ENCODE results near the gene RHEB.

The RHEB gene

GRCh38 chr7:151433721-151434400, 85.8 kb downstream of the RHEB start:
- TF ChIP-seq YY1 (IDR thresholded peaks at IDR 0.05; ENCODE audit: low read depth) = no peak

- TF ChIP-seq CEBPB (IDR thresholded peaks at IDR 0.05) (no peak), ZBTB7A (IDR thresholded peaks at IDR 0.05; ENCODE audit: low read depth) (no peak)
These were observed 86.8 kb downstream of the RHEB start for GRCh38 chr7:151432658-151433521.

DNA sequence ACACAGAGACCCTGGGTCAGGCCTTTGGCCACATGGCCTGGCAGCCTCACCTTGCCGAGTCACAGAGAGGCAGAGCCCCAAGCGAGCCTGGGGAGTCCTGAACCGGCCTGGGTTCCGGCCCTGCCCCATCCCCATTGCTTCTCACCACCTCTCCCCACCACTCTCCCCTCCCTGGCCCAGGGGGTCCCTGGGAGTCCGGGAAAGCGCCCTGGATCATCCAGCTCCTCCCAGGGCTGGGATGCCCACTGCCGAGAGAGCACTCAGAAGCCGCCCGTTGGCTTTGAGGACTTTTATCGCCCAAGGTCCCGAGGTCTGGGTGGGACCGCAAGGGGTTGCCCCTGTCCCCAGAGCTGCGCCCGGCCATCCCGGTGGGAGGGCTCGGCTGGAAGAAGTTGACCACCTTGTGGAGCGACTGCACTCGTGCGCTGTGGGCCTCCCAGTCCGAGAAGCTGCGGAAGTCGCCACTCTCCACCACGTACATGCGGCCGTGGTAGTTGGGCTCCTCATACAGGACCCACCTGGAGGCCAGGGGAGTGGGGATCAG, 87.9 kb downstream of the RHEB start:
- TF ChIP-seq ZBTB7A (IDR thresholded peaks at IDR 0.05; ENCODE audit: low read depth) (no peak), TEAD4 (IDR thresholded peaks at IDR 0.05) (no peak), YY1 (IDR thresholded peaks at IDR 0.05; ENCODE audit: low read depth) (no peak), TCF12 (IDR thresholded peaks at IDR 0.05; ENCODE audit: low read depth) (no peak)
- TF ChIP-seq, protein P1, sequence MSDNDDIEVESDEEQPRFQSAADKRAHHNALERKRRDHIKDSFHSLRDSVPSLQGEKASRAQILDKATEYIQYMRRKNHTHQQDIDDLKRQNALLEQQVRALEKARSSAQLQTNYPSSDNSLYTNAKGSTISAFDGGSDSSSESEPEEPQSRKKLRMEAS (IDR thresholded peaks at IDR 0.05) = no peak

DNA sequence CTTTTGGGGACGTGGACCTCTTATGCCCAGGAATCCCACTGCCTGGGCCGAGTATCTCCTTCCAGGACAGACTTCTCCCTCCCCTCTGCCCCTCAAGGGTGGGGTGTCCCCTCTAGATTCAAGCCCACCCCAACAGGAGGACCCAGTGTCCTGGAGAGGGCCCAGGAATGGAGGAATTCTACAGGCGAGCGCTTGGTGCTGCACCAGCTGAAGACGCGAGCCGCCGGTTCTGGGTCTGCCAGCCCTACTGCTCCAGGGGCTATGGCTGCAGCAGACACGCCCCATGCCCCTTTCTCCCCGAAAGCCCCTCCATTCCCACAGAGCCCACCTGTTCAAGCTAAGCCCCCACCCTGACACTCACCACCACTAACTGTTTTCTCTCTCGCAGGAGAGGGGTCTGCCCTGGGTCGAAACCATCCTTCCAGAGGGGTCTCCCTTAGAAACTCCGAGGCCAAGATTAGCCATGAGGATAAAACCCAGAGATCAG, 88.4 kb downstream of the RHEB start:
- TF ChIP-seq TAF1 (IDR thresholded peaks at IDR 0.05; ENCODE audit: low read depth) (no peak), NFIC (IDR thresholded peaks at IDR 0.05) (no peak), EGR1 (IDR thresholded peaks at IDR 0.05) (no peak), TCF12 (IDR thresholded peaks at IDR 0.05; ENCODE audit: low read depth) (no peak), CREB1 (IDR thresholded peaks at IDR 0.05; ENCODE audit: low read depth) (no peak)

- no peak for TF ChIP-seq RAD21 (IDR thresholded peaks at IDR 0.05; ENCODE audit: low read depth)
- no peak for TF ChIP-seq FOXM1 (IDR thresholded peaks at IDR 0.05; ENCODE audit: borderline replicate concordance, low read depth)
- no peak for TF ChIP-seq EGR1 (IDR thresholded peaks at IDR 0.05)
- no peak for TF ChIP-seq TCF12 (IDR thresholded peaks at IDR 0.05; ENCODE audit: low read depth)
- TF ChIP-seq TEAD4 (IDR thresholded peaks at IDR 0.05) = no peak
- TF ChIP-seq YY1 (IDR thresholded peaks at IDR 0.05; ENCODE audit: low read depth) = no peak
- TF ChIP-seq, protein P1 (IDR thresholded peaks at IDR 0.05) = no peak
- TF ChIP-seq EP300 (IDR thresholded peaks at IDR 0.05; ENCODE audit: borderline replicate concordance) = no peak
- no peak for TF ChIP-seq CEBPB (IDR thresholded peaks at IDR 0.05)
- TF ChIP-seq ZBTB7A (IDR thresholded peaks at IDR 0.05; ENCODE audit: low read depth) = no peak
- no peak for TF ChIP-seq REST (IDR thresholded peaks at IDR 0.05; ENCODE audit: low read depth)
- TF ChIP-seq, protein P2, sequence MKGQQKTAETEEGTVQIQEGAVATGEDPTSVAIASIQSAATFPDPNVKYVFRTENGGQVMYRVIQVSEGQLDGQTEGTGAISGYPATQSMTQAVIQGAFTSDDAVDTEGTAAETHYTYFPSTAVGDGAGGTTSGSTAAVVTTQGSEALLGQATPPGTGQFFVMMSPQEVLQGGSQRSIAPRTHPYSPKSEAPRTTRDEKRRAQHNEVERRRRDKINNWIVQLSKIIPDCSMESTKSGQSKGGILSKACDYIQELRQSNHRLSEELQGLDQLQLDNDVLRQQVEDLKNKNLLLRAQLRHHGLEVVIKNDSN (IDR thresholded peaks at IDR 0.05) = no peak
- TF ChIP-seq CREB1 (IDR thresholded peaks at IDR 0.05; ENCODE audit: low read depth) = no peak
- TF ChIP-seq NFIC (IDR thresholded peaks at IDR 0.05) = no peak
- no peak for TF ChIP-seq TAF1 (IDR thresholded peaks at IDR 0.05; ENCODE audit: low read depth)
These were observed 89.1 kb downstream of the RHEB start for GRCh38 chr7:151430391-151431205.

GRCh38 chr7:151429560-151430331, 89.9 kb downstream of the RHEB start:
- no peak for TF ChIP-seq TAF1 (IDR thresholded peaks at IDR 0.05; ENCODE audit: low read depth)

DNA sequence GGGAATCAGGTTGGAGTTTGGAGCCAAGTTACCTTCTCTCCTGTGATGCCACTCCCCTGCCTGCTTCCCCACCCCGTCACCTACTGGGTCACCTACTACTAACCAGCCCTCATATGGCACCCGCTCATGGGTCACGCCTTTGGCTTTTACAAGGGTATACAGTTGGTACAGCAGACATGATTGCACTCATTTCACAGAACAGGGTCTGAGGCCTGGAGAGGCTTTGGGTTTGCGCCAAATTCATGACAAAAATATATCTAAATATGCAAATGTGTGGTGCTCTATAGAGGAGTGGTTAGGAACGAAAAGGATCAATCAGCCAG, 90.5 kb downstream of the RHEB start:
- no peak for TF ChIP-seq EGR1 (IDR thresholded peaks at IDR 0.05)
- TF ChIP-seq TCF12 (IDR thresholded peaks at IDR 0.05; ENCODE audit: low read depth) = no peak
- no peak for TF ChIP-seq EP300 (IDR thresholded peaks at IDR 0.05; ENCODE audit: borderline replicate concordance)
- no peak for TF ChIP-seq TAF1 (IDR thresholded peaks at IDR 0.05; ENCODE audit: low read depth)
- TF ChIP-seq REST (IDR thresholded peaks at IDR 0.05; ENCODE audit: low read depth) = no peak
- TF ChIP-seq CEBPB (IDR thresholded peaks at IDR 0.05) = no peak
- TF ChIP-seq CREB1 (IDR thresholded peaks at IDR 0.05; ENCODE audit: low read depth) = no peak
- no peak for TF ChIP-seq TEAD4 (IDR thresholded peaks at IDR 0.05)
- TF ChIP-seq, protein P2 (IDR thresholded peaks at IDR 0.05) = no peak
- no peak for TF ChIP-seq RAD21 (IDR thresholded peaks at IDR 0.05; ENCODE audit: low read depth)
- no peak for TF ChIP-seq NFIC (IDR thresholded peaks at IDR 0.05)
- TF ChIP-seq, protein P1 (IDR thresholded peaks at IDR 0.05) = no peak
- no peak for TF ChIP-seq YY1 (IDR thresholded peaks at IDR 0.05; ENCODE audit: low read depth)
